ENCODE data around the gene GEMIN4.
"Not testable (repeated sequence)": the region's sequence is repeated elsewhere in the genome, so short reads cannot be mapped to it uniquely, and the experiment has no call there.

The GEMIN4 gene

DNA sequence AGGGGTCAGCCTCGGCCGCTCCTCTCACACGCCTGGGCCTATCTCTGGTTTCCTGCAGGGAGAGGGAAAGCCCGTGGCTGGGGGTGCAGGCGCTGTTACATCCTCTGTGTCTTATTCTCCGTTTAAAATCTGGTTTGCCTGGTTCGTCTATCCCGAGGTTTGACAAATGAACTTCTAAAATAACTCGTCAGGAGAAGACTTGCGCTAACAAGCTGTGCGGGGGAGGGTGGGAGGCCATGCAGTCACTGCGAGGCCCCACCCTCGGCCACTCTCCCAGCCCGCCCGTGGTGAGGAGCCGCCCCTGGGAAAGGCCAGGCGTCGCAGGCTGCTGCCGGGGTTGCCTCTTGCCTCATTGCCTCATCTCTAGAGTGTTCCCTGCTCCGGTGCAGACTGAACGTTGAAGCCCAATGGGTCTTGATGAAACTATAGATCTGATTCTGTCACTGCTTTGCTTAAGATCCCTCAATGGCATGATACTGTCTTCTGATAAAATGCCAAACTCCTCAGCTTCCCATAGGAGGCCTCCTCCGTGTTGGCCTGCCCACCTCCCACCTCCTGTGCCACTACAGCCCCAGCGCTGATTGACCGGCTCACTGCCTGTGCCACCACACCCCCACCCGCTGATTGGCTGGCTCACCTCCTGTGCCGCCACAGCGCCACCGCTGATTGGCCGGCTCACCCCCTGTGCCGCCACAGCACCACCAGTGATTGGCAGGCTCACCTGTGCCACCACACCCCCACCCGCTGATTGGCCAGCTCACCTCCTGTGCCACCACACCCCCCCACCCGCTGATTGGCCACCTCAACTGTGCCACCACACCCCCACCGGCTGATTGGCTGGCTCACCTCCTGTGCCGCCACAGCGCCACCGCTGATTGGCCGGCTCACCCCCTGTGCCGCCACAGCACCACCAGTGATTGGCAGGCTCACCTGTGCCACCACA is 38.1 kb upstream of the GEMIN4 start:
- H3K4me3 ChIP-seq; H3K9me3 ChIP-seq; DNase-seq (ENCODE audit: low spot score in 2 of 2); H3K27me3 ChIP-seq (ENCODE audit: low read depth); in situ Hi-C loops (cut with MboI; ENCODE audit: low sequenced_read_pairs); H3K4me1 ChIP-seq: not testable (repeated sequence)
- peaks cover 57% of the 10 kb centered on the region for H3K36me3 ChIP-seq (replicated peaks)

DNA sequence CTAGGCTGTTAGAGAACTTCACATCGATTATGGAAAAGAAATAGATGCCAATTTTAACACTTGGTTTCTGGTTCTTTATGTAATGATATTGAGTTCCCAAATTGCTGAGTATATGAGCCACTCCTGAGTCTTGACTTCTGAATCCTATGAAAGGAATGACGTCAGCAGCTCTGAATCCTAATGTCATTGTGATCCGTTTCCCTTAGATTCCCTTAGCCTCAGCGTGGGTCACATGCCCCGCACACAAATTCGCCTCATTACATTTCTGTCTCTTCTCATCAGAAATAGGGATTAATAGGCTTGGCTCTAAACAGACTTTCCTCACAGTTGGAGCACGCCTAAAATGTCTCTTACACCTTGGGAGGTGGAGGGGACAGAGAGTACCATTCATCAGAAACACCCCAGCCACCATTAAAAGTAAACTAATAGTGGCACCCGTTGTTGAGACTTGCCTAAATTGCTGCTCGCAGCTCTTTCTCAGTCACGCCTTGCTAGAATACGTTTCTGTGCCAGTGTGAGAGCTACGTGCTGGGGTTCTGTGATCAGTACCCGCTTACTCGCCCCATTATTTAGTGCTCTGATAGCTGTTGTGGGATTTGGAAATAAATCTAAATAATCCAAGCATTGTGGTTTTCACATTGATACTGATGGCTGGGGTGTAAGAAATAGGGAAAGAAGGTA is 37.2 kb upstream of the GEMIN4 start:
- in situ Hi-C loops (cut with MboI; ENCODE audit: low sequenced_read_pairs) = no loop called here
- no peaks in the 10 kb centered on the region for H3K4me1 ChIP-seq
- H3K9me3 ChIP-seq = no peaks in the 10 kb centered on the region
- peaks cover 65% of the 10 kb centered on the region for H3K36me3 ChIP-seq (replicated peaks)
- H3K27me3 ChIP-seq (ENCODE audit: low read depth) = no peaks in the 10 kb centered on the region
- H3K4me3 ChIP-seq = no peak overlapping the region
- DNase-seq (ENCODE audit: low spot score in 2 of 2) = no peak

DNA sequence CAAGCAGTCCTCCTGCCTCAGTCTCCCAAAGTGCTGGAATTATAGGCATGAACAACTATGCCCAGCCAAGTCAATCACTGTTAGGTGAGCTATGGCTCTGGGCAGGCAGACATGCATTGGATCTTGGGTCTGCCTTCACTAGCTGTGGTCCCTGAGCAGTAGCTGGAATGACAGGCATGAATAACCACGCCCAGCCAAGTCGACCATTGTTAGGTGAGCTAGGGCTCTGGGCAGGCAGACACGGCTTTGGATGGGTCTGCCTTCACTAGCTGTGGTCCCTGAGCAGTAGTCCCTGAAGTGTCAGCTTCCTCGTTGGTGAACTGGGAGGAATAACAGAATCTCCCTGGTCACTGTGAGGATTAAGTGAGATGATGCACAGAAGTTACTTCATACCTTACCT is 36.5 kb upstream of the GEMIN4 start:
- in situ Hi-C loops (cut with MboI; ENCODE audit: low sequenced_read_pairs) = no loop called here
- DNase-seq (ENCODE audit: low spot score in 2 of 2) = no peak

DNA sequence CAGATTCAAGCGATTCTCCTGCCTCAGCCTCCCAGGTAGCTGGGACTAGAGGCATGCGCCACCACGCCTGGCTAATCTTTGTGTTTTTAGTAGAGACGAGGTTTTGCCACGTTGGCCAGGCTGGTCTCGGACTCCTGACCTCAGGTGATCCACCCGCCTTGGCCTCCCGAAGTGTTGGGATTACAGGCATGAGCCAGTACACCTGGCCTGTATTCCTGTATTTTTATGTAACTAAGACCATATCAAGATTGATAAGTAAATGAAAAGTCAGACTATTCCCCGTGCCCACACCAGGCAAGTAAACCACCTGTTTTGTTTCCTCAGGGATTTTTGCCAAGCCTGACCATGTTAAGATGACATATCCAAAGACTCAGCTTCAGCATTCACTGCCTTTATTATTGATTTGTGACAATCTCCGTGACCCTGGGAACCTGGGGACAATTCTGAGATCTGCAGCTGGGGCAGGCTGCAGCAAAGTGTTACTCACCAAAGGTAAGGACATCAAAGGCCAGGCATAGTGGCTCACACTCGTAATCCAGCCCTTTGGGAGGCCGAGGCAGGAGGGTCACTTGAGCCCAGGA is 35.7 kb upstream of the GEMIN4 start:
- H3K9me3 ChIP-seq = no peaks in the 10 kb centered on the region
- no peak for DNase-seq (ENCODE audit: low spot score in 2 of 2)
- H3K4me3 ChIP-seq = no peak overlapping the region
- in situ Hi-C loops (cut with MboI; ENCODE audit: low sequenced_read_pairs) = no loop called here
- H3K36me3 ChIP-seq (replicated peaks) = peaks cover 67% of the 10 kb centered on the region
- H3K4me1 ChIP-seq = peaks cover 10% of the 10 kb centered on the region
- H3K27me3 ChIP-seq (ENCODE audit: low read depth) = no peaks in the 10 kb centered on the region

More for the DNA sequence above, 36.5 kb upstream of the GEMIN4 start:
- Histone ChIP-seq H3K4me3 (no peak overlapping the region), H3K4me1 (peaks cover 5% of the 10 kb centered on the region), H3K36me3 (replicated peaks) (peaks cover 70% of the 10 kb centered on the region), H3K27me3 (ENCODE audit: low read depth) (no peaks in the 10 kb centered on the region), H3K9me3 (no peaks in the 10 kb centered on the region)

DNA sequence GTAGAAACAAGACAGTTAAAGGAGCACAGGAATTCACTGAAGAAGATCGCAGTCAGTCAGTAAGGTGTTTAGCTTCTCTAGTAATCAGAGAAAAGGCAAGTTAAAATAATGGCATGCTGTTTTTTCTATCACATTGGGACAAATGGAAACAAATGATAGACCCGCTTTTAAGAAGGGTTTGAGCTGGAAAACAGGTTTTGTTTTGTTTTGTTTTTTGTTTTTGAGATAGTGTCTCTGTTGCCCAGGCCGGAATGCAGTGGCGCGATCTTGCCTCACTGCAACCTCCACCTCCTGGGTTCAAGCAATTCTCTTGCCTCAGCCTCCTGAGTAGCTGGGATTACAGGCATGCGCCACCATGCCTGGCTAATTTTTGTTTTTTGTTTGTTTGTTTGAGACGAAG is 33.8 kb upstream of the GEMIN4 start:
- H3K4me3 ChIP-seq; in situ Hi-C loops (cut with MboI; ENCODE audit: low sequenced_read_pairs): not testable (repeated sequence)

DNA sequence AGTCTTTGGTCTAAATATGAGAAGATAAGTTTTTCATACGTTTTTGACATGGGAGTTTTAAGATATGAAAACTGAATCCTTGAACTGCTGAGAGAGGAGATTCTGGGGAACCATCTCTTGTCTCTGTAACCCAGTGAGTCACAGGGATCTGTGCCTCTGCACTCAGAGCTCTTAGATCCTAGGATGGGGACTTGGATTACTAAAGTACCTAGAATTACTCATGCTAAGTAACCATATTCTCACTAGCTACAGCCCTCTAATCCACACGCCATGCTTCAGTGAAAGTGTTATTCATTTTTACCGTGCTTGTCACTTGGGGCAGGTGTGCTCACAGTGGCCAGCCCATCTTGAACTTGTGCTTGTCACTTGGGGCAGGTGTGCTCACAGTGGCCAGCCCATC is 32.1 kb upstream of the GEMIN4 start:
- Histone ChIP-seq H3K4me3 (peak overlapping the region; percentile 93; the same call in 1 of the 2 replicates), H3K36me3 (replicated peaks) (peaks cover 46% of the 10 kb centered on the region), H3K4me1 (peaks cover 14% of the 10 kb centered on the region), H3K9me3 (no peaks in the 10 kb centered on the region), H3K27me3 (ENCODE audit: low read depth) (no peaks in the 10 kb centered on the region)
- in situ Hi-C loops (cut with MboI; ENCODE audit: low sequenced_read_pairs) = no loop called here
- DNase-seq (ENCODE audit: low spot score in 2 of 2) = no peak

More for the DNA sequence above, 33.8 kb upstream of the GEMIN4 start:
- H3K36me3 ChIP-seq (replicated peaks) = peaks cover 55% of the 10 kb centered on the region
- H3K27me3 ChIP-seq (ENCODE audit: low read depth); DNase-seq (ENCODE audit: low spot score in 2 of 2); H3K9me3 ChIP-seq: not testable (repeated sequence)
- peaks cover 14% of the 10 kb centered on the region for H3K4me1 ChIP-seq

DNA sequence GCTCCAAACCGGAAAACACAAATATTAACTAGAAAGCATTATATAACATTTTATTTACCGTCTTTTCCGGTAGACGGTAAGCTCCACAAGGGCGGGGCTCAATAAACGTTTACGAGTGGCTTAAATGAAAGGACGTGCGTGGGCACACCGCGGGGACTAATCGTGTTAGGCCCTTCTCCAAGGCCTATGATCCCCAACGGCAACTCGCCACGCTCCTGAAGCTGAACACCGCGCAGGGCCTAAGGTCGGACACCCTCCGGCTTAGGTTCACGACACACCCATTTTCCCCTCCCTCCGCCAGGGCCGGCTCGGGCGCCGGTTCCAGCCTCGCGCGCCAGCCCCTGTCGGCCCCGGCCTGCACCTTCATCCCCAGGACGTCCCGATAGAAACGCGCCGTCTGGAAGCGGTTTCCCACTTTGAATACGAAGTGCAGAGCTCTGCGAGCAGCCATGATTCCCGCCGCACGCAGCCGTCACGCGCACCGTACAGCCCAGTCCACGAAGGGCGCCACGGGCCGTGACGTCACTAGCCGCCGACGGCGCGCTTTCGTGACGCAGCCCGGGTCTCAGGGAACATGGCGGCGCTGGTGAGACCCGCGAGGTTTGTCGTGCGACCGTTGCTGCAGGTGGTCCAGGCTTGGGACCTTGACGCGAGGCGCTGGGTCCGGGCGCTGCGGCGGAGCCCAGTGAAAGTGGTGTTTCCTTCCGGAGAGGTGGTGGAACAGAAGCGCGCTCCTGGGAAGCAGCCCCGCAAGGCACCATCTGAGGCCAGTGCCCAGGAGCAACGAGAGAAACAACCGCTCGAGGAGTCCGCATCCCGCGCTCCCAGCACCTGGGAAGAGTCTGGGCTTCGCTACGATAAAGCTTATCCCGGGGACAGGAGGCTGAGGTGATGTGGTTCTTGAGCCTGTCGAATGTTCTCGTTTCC is 30.0 kb upstream of the GEMIN4 start, which contains the start of the genes GLOD4 and MRM3:
GLOD4 (minus strand) TSS at position 476 of the 927 bp plus-strand sequence; CDS start at position 451, 25 bp downstream.
MRM3 (plus strand) TSS at position 549 of the 927 bp plus-strand sequence; CDS start at position 575, 26 bp downstream.
- Histone ChIP-seq H3K36me3 (replicated peaks) (peaks cover 46% of the 10 kb centered on the region), H3K4me3 (peak within 1 kb of the TSS; percentile 93), H3K4me1 (peaks cover 14% of the 10 kb centered on the region), H3K9me3 (no peaks in the 10 kb centered on the region), H3K27me3 (ENCODE audit: low read depth) (no peaks in the 10 kb centered on the region)
- peak; percentile 48 to 91 for DNase-seq (ENCODE audit: low spot score in 2 of 2)
- in situ Hi-C loops (cut with MboI; ENCODE audit: low sequenced_read_pairs) = no loop called here

DNA sequence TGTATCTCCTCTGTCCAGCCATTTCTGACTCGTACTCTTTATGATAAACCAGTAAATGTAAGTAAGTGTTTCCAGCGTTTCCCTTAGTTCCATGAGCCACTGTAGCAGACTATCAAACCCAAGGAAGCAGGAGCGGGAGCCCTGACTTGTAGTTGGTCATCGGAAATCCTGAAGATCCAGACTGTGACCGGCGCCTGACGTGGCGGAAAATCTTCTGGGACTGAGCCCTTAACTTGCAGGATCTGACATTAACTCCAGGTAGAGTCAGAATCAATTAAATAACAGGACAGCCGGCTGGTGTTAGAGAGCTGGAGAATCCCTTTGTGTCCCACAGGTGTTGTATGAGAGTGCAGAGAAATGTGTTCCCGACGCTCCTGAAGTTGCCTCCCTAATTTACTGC is 26.0 kb upstream of the GEMIN4 start:
- H3K27me3 ChIP-seq (ENCODE audit: low read depth) = no peaks in the 10 kb centered on the region
- no peak for DNase-seq (ENCODE audit: low spot score in 2 of 2)
- peaks cover 50% of the 10 kb centered on the region for H3K36me3 ChIP-seq (replicated peaks)
- in situ Hi-C loops (cut with MboI; ENCODE audit: low sequenced_read_pairs) = no loop called here
- no peak overlapping the region for H3K4me3 ChIP-seq
- peaks cover 19% of the 10 kb centered on the region for H3K4me1 ChIP-seq
- no peaks in the 10 kb centered on the region for H3K9me3 ChIP-seq

DNA sequence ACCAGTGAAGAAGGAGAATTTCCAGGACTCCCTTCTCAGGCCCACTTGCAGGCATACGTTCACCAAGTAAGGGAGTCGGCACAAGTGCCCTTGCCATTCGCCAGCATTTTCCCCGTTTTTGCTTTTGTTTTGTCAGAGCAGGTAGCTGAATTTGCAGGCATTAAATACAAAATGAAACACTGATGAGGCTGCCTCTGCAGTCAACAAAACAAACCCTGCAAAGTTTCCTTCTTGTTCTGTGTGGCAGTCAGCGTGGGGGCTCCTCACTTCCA is 22.2 kb upstream of the GEMIN4 start:
- DNase-seq (ENCODE audit: low spot score in 2 of 2) = no peak
- Histone ChIP-seq H3K4me3 (no peak overlapping the region), H3K36me3 (replicated peaks) (peaks cover 69% of the 10 kb centered on the region), H3K27me3 (ENCODE audit: low read depth) (no peaks in the 10 kb centered on the region), H3K9me3 (no peaks in the 10 kb centered on the region), H3K4me1 (peaks cover 23% of the 10 kb centered on the region)
- in situ Hi-C loops (cut with MboI; ENCODE audit: low sequenced_read_pairs) = no loop called here

DNA sequence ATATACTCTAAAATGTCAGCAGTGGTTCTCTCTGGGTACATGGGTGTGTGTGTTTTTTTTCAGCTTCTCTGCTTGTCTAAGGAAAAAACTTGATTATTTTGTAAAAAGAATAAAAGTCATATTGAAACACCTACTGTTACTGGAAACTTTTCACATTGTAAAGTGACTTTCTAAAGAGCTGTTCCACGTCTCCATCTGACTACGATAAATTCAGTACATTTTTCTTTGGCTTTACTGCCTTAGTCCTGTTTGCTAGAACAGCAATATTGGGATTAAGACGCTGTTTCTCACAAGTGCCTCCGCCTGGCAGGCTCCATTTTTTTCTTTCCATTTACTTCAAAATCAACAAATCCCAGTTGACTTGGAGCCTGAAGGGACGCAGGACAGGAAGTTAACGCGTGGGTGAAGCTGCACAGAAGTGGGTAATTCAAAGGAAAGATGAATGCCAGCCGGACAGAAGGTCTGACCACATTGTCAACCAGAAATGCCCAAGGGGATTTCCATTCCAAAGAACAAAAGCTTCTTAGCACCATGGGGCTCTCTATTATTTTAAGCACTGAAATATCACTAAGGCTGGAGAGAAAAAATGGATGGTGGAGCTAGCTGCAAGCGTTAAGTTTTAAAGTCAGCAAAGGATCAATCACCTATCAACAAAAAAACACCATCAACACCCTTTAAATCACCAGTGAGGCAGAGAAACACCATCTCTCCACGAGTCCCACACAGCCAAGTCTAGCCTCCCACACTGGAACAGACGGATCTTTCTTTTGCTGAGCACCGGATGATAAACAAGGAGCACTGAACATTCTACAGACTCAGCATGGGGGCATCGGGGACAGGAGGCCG is 21.6 kb upstream of the GEMIN4 start:
- peak; percentile 77 to 86 for DNase-seq (ENCODE audit: low spot score in 2 of 2)

DNA sequence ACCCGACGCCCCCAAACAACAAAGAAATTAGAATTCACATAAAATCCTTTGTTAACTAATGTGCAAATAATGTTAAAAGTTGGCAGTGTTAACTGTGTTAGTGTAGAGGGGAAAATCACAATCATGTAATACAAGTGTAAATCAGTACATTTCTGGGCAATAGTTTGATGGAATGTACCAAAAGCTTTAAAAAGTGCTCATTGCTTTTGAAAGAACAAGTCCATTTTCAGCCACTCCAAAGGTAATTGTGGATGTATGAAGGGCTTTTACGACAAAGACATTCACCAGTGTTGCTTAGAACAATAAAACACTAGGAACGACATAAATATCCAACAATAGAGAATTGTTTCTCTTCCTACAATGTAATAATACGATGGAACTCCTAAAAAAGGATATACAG is 21.0 kb upstream of the GEMIN4 start:
- Histone ChIP-seq H3K27me3 (ENCODE audit: low read depth) (no peaks in the 10 kb centered on the region), H3K4me3 (no peak overlapping the region), H3K36me3 (replicated peaks) (peaks cover 59% of the 10 kb centered on the region), H3K4me1 (peaks cover 23% of the 10 kb centered on the region), H3K9me3 (no peaks in the 10 kb centered on the region)
- in situ Hi-C loops (cut with MboI; ENCODE audit: low sequenced_read_pairs) = no loop called here
- DNase-seq (ENCODE audit: low spot score in 2 of 2) = peak in 1 of 2 experiments; percentile 76

More for the DNA sequence above, 21.6 kb upstream of the GEMIN4 start:
- H3K36me3 ChIP-seq (replicated peaks) = peaks cover 66% of the 10 kb centered on the region
- in situ Hi-C loops (cut with MboI; ENCODE audit: low sequenced_read_pairs) = no loop called here
- no peaks in the 10 kb centered on the region for H3K9me3 ChIP-seq
- H3K4me1 ChIP-seq = peaks cover 23% of the 10 kb centered on the region
- no peaks in the 10 kb centered on the region for H3K27me3 ChIP-seq (ENCODE audit: low read depth)
- no peak overlapping the region for H3K4me3 ChIP-seq

DNA sequence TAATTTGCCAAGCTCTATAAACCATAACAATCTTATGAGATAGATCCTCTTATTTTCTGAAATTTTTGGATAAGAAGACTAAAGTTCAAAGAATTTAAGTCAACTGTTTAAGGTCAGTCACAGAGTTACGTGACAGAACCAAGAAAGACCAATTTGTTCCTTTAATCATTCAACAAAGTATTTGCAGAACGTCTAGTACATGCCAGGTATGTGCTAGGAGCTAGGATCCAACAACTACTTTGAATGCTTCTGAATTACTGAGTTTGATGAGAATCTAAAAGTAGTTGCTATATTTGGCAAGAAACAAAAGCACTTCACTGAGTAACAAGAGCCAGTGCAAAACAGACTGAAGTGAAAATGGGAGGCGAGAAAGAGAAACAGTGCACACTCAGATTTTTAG is 15.0 kb upstream of the GEMIN4 start:
- no peak for DNase-seq (ENCODE audit: low spot score in 2 of 2)
- H3K9me3 ChIP-seq = no peaks in the 10 kb centered on the region
- H3K36me3 ChIP-seq (replicated peaks) = peaks cover 59% of the 10 kb centered on the region
- H3K27me3 ChIP-seq (ENCODE audit: low read depth) = no peaks in the 10 kb centered on the region
- no peak overlapping the region for H3K4me3 ChIP-seq
- peaks cover under 1% of the 10 kb centered on the region for H3K4me1 ChIP-seq
- in situ Hi-C loops (cut with MboI; ENCODE audit: low sequenced_read_pairs) = no loop called here

Data from HAP-1 (cell line).